Endothelial cell of umbilical vein (primary cell): ENCODE results near the gene MAP3K21. TPM values are rescaled to one million over a fixed set of nuclear protein-coding genes. Genes with fewer than 3 reads are reported as not detected.

Source experiments
- BruUV-seq: library from RNA; stranded (reverse); fragments of 400-500 nt; replicated peaks from 2 replicates; lab custom pipeline; 2021; lab: Mats Ljungman, UMichigan
- CTCF ChIA-PET: fragments of 300-600, 350-600 bp; sonication (Branson Sonifier 250); formaldehyde crosslinking; loops from one replicate; lab custom pipeline; 2021; ENCODE audit warnings: antibody characterized with exemption, inconsistent platforms; lab: Charles Lee
- POLR2A ChIA-PET: fragments of 300-600, 350-600 bp; sonication (Branson Sonifier 250); formaldehyde crosslinking; loops from one replicate; lab custom pipeline; 2021; ENCODE audit warnings: antibody characterized with exemption, inconsistent platforms; lab: Charles Lee
- DNase-seq: peaks from one replicate; pipeline ENCODE4 v3.0.0-alpha.2; 2011; ENCODE audit warnings: low read depth, low spot score
- FAIRE-seq: peaks from 2 replicates; lab custom pipeline; 2011; peaks lifted over from hg19 to GRCh38; lab: Jason Lieb, UNC
- H2AFZ ChIP-seq: 2 replicates; pipeline ENCODE4 v1.6.0; 2012; ENCODE audit warnings: low read depth, low read length, control low read depth, inconsistent platforms
- H3K27ac ChIP-seq: 2 replicates; pipeline ENCODE4 v1.5.1; 2011; ENCODE audit warnings: low read depth, mild to moderate bottlenecking, control low read depth, low read length, moderate library complexity; ENCODE audit not compliant: insufficient read depth
- H3K27me3 ChIP-seq, 2 experiments: 2 replicates each; pipeline versions ENCODE4 v1.6.0 to v1.6.1; 2011; ENCODE audit warnings: low read length in 2 of 2, mixed read lengths in 1 of 2; ENCODE audit not compliant: control insufficient read depth in 2 of 2, insufficient read depth in 2 of 2
- H3K36me3 ChIP-seq, 2 experiments: 2 replicates in 1 of 2; 3 replicates in 1 of 2; pipeline ENCODE4 v1.5.1; 2011; ENCODE audit warnings: low read length in 2 of 2, mild to moderate bottlenecking in 1 of 2, moderate library complexity in 1 of 2; ENCODE audit not compliant: control insufficient read depth in 2 of 2, insufficient read depth in 2 of 2; ENCODE audit errors: extremely low read depth in 1 of 2
- H3K4me1 ChIP-seq: 3 replicates; pipeline ENCODE4 v1.5.1; 2011; ENCODE audit warnings: mild to moderate bottlenecking, low read length; ENCODE audit not compliant: control insufficient read depth, insufficient read depth; ENCODE audit errors: extremely low read depth
- H3K4me2 ChIP-seq: 2 replicates; pipeline ENCODE4 v1.6.1; 2011; ENCODE audit warnings: low read length, control low read depth, mixed read lengths; ENCODE audit not compliant: insufficient read depth
- H3K4me3 ChIP-seq, 3 experiments: fragments of 200-600 bp in 1 of 3; sonication (generic), shearing (Covaris generic) in 1 of 3; replicated peaks in 1 of 3; 2 replicates each; pipeline ENCODE4 v1.5.1; 2011 to 2016; ENCODE audit warnings: control low read depth in 3 of 3, low read length in 3 of 3, mild to moderate bottlenecking in 2 of 3, inconsistent platforms in 1 of 3, low read depth in 1 of 3, moderate library complexity in 1 of 3; ENCODE audit not compliant: insufficient read depth in 1 of 3
- H3K79me2 ChIP-seq: 2 replicates; pipeline ENCODE4 v1.6.0; 2012; ENCODE audit warnings: low read length, inconsistent platforms; ENCODE audit not compliant: control insufficient read depth, insufficient read depth
- H3K9ac ChIP-seq: replicated peaks from 2 replicates; pipeline ENCODE3; 2011; ENCODE audit warnings: low read length, control low read depth; ENCODE audit not compliant: insufficient read depth; ENCODE audit errors: extremely low read depth
- H3K9me1 ChIP-seq: replicated peaks from 3 replicates; pipeline ENCODE4 v1.6.0; 2011; ENCODE audit warnings: mild to moderate bottlenecking, low read length; ENCODE audit not compliant: control insufficient read depth, insufficient read depth; ENCODE audit errors: extremely low read depth
- H3K9me3 ChIP-seq: replicated peaks from 2 replicates; pipeline ENCODE4 v1.5.1; 2012; ENCODE audit warnings: low read length, inconsistent platforms; ENCODE audit not compliant: control insufficient read depth, insufficient read depth
- H4K20me1 ChIP-seq: replicated peaks from 2 replicates; pipeline ENCODE3; 2011; ENCODE audit warnings: mild to moderate bottlenecking, low read length; ENCODE audit not compliant: control insufficient read depth, insufficient read depth; ENCODE audit errors: extremely low read depth
- CTCF ChIP-seq, 2 donors: IDR thresholded peaks; 1 replicate in 1 of 2; 2 replicates in 1 of 2; pipeline ENCODE4 v1.5.1; 2011; ENCODE audit warnings: low read length in 2 of 2, mild to moderate bottlenecking in 2 of 2, moderate library complexity in 2 of 2, control low read depth in 1 of 2, inconsistent platforms in 1 of 2, low read depth in 1 of 2; ENCODE audit not compliant: insufficient read depth in 1 of 2; ENCODE audit errors: extremely low read depth in 1 of 2
- EZH2 ChIP-seq: IDR thresholded peaks from 2 replicates; pipeline ENCODE4 v1.6.1; 2012; ENCODE audit warnings: borderline replicate concordance, low read depth, mild to moderate bottlenecking, moderate library complexity, low read length, inconsistent platforms; ENCODE audit not compliant: severe bottlenecking
- FOS ChIP-seq: IDR thresholded peaks from 2 replicates; pipeline ENCODE4 v1.6.1; 2011; ENCODE audit warnings: mild to moderate bottlenecking, low read length, moderate library complexity, borderline replicate concordance; ENCODE audit not compliant: insufficient read depth
- GATA2 ChIP-seq: IDR thresholded peaks from 2 replicates; pipeline ENCODE4 v1.7.0; 2011; ENCODE audit warnings: low read depth, mild to moderate bottlenecking, moderate library complexity, mixed read lengths, low read length; ENCODE audit not compliant: insufficient read length, insufficient read depth
- JUN ChIP-seq: IDR thresholded peaks from 2 replicates; pipeline ENCODE4 v1.6.1; 2011; ENCODE audit warnings: borderline replicate concordance, low read depth; ENCODE audit not compliant: insufficient read length, insufficient read depth
- MAX ChIP-seq: IDR thresholded peaks from 2 replicates; pipeline ENCODE4 v1.6.1; 2011; ENCODE audit not compliant: insufficient read depth, insufficient read length
- MYC ChIP-seq: IDR thresholded peaks from one replicate; pipeline ENCODE4 v1.6.1; 2011; ENCODE audit warnings: mild to moderate bottlenecking, low read depth, low read length
- POLR2A ChIP-seq: IDR thresholded peaks from 2 replicates; pipeline ENCODE4 v1.6.1; 2012; ENCODE audit warnings: low read depth, mild to moderate bottlenecking, control low read depth, low read length
- POLR2AphosphoS5 ChIP-seq: IDR thresholded peaks from 2 replicates; pipeline ENCODE4 v1.6.1; 2012; ENCODE audit warnings: low read depth, mild to moderate bottlenecking, control low read depth, low read length, moderate library complexity; ENCODE audit not compliant: insufficient read depth
- dilution Hi-C: fragments of 300-500 bp; cut with MboI; formaldehyde crosslinking; loops from one replicate; pipeline ENCODE4 v1.15.0; 2019; ENCODE audit warnings: low sequenced_read_pairs; ENCODE audit not compliant: extremely low pct_ligation_motif_present
- intact Hi-C: fragments of 100-400 bp; cut with micrococcal nuclease; formaldehyde crosslinking; loops from one replicate; pipeline ENCODE4 v1.10.0; 2022
- polyA plus RNA-seq, 4 experiments: library from polyadenylated mRNA; depleted of rRNA in 3 of 4; stranded (reverse) in 3 of 4; unstranded in 1 of 4; fragments of >200 nt; gene quantifications; 2 replicates each; pipeline versions ENCODE4 v1.2.1 to v1.2.3, GENCODE V29; 2011 to 2012; ENCODE audit warnings: missing spikeins in 1 of 4
- total RNA-seq: library from RNA; stranded (reverse); gene quantifications from 2 replicates; pipeline ENCODE4 v1.2.3, GENCODE V29; 2021

Gene MAP3K21
- total and polyA plus RNA-seq, 2 donors (not counting 3 experiments of a cell fraction or from before 2014, with no cell fraction given), result 0.65 to 0.95 TPM

DNA sequence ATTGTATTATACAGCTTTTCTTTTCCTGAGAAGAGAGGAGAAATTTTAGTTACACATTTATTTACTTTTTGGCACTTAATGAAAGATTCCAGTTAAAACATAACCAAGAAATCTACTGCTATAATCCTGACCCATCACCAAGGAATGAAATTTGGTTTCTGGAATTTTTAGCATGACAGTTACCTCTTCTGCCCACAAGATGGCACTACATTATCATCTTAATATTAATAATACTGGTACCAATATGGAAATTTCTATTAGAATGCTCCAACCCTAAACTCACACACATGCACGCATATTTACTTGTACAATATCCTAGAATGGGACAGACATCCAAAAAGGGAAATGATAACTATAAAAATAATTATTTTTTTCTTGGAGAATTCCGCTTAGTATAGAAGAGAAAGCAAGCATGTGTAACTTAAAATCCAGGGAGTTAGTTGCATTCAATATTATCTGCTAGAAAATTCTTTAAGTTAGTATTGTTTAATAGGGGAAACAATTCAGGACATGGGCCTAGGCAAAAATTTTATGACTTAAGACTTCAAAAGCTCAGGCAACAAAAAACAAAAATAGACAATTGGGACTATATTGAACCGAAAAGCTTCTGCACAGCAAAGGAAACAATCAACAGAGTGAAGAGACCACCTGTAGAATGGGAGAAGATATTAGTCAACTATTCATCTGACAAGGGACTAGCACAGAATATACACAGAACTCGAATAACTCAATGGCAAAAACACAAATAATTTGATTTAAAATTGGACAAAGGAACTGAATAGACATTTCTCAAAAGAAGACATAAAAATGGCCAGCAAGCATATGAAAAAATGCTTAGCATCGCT lies 37.4 kb downstream of the MAP3K21 start:
- dilution Hi-C loops, result no loop called here
- no peak overlapping the region for H3K4me3 ChIP-seq
- CTCF ChIA-PET, result interaction anchor here (0.8 to 3.0 kb wide), 9 partner anchors 9 to 701 kb away, joined by 3 to 23 read pairs (median 5); no protein-coding TSS in a partner anchor
- no peaks in the 10 kb centered on the region for H3K4me1 ChIP-seq
- no peak overlapping the region for H3K4me2 ChIP-seq
- H3K36me3 ChIP-seq, result no peaks in the 10 kb centered on the region
- no peaks in the 10 kb centered on the region for H4K20me1 ChIP-seq
- H3K27me3 ChIP-seq, result no peaks in the 10 kb centered on the region
- POLR2A ChIA-PET, result no interaction called here
- H3K27ac ChIP-seq, result no peak overlapping the region
- H2AFZ ChIP-seq, result no peak overlapping the region
- no peak for TF ChIP-seq FOS
- peak; percentile 35 to 41 for TF ChIP-seq CTCF (IDR thresholded peaks at IDR 0.05; ENCODE audit: extremely low read depth in 1 of 2, insufficient read depth in 1 of 2, low read depth in 1 of 2, low read length in 2 of 2)
- no peaks in the 10 kb centered on the region for H3K9me1 ChIP-seq
- intact Hi-C loops, result loop anchor here (1.0 kb wide), 3 partner anchors 61 to 700 kb away; no protein-coding TSS in a partner anchor
- no peaks in the 10 kb centered on the region for H3K79me2 ChIP-seq
- DNase-seq, result peak; percentile 21
- H3K9me3 ChIP-seq, result no peaks in the 10 kb centered on the region
- FAIRE-seq, result peak; percentile 21
- no peak overlapping the region for H3K9ac ChIP-seq
- BruUV-seq, result no TSS peak

DNA sequence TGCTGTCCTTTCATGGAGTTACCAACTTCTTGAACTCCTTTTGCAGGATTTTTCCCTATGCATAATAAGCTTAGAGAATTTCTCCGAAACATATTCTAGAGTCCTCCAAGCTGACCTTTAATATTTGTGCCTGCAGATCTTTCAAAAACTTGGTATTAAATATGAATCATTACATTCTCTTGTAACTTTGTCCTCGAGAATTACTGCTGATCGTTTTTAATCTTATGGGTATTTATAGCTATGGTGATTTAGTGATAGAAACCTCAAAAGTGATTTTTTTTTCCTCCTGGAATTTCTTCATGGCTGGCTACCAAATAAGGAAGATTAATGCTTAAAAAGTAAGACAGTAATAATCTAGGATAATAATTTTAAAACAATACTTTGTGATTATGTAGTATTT lies 39.1 kb downstream of the MAP3K21 start:
- H3K9me3 ChIP-seq, result no peaks in the 10 kb centered on the region
- H3K9ac ChIP-seq, result no peak overlapping the region
- H3K27me3 ChIP-seq, result no peaks in the 10 kb centered on the region
- H4K20me1 ChIP-seq, result no peaks in the 10 kb centered on the region
- FAIRE-seq, result no peak
- TF ChIP-seq EZH2 (no peak), JUN (no peak), POLR2AphosphoS5 (no peak), FOS (no peak), POLR2A (no peak), CTCF (IDR thresholded peaks at IDR 0.05; ENCODE audit: extremely low read depth in 1 of 2, insufficient read depth in 1 of 2, low read depth in 1 of 2, low read length in 2 of 2) (no peak), GATA2 (no peak), MAX (no peak), MYC (no peak)
- H3K4me1 ChIP-seq, result no peaks in the 10 kb centered on the region
- H3K4me2 ChIP-seq, result no peak overlapping the region
- intact Hi-C loops, result no loop called here
- dilution Hi-C loops, result no loop called here
- H2AFZ ChIP-seq, result no peak overlapping the region
- no peak overlapping the region for H3K4me3 ChIP-seq
- no peaks in the 10 kb centered on the region for H3K79me2 ChIP-seq
- no TSS peak for BruUV-seq
- ChIA-PET POLR2A (no interaction called here), CTCF (interaction anchor here (0.6 to 2.7 kb wide), 4 partner anchors 10 to 699 kb away, joined by 3 to 14 read pairs (median 4); no protein-coding TSS in a partner anchor)
- H3K36me3 ChIP-seq, result no peaks in the 10 kb centered on the region
- no peak for DNase-seq
- H3K9me1 ChIP-seq, result no peaks in the 10 kb centered on the region
- no peak overlapping the region for H3K27ac ChIP-seq
